Measurements from ENCODE around the gene PON1.
A peak's percentile ranks its signal among the peaks of the same experiment; 100 is the strongest.

PON1 gene

GRCh38 chr7:95324431-95324830 lies at the start of gene PON1:
TSS of gene PON1 (minus strand) at chr7:95324532. CDS start at chr7:95324475, 57 bp downstream.
- no peak for DNase-seq (ENCODE audit: low read depth, low spot score)
- H3K27ac ChIP-seq: no peak within 1 kb of the TSS

DNA sequence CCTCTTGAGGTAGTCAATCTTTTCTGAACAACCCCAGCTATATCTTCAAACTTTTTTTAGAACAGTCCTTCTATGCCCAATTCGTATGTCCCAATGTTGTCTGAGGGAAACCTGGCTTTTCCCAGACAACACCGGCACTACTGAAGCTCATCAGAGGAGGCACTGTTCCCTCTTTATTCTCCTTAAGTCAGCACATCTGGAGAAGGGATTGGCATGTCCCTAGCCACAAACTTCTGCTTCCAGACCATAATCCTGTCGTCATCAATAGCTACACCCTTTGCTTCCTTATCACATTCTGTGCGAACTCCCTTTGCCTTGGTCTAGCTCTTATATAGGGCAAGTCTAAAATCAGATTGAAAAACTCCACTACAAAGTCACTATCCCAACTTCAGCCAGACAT lies 49.0 kb upstream of the PON1 start:
- H3K27ac ChIP-seq: no peak overlapping the region
- no peak for DNase-seq (ENCODE audit: low read depth, low spot score)

- H3K27ac ChIP-seq: no peak overlapping the region
- DNase-seq (ENCODE audit: low read depth, low spot score): no peak
Measured at GRCh38 chr7:95368235-95368634, 43.9 kb upstream of the PON1 start.

DNA sequence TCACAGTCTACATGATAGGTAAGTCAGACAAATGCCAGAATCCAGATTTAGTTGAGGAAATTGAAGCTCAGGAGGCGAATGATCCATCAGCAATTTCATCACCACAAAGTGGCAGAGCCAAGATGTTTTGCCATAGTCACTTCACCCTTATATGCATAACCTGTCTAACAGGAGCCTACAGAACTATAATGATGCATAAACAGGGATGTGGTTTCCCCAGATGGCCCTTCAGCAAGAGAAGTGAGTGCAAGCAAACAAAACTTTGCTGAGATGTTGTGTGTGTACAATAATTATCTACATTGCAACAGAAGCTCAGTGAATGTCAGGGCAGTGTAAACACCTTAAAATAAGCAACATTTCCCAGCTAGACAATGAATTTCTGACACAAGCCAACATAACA lies 43.3 kb upstream of the PON1 start:
- DNase-seq (ENCODE audit: low read depth, low spot score): peak; percentile 53
- no peak overlapping the region for H3K27ac ChIP-seq

DNA sequence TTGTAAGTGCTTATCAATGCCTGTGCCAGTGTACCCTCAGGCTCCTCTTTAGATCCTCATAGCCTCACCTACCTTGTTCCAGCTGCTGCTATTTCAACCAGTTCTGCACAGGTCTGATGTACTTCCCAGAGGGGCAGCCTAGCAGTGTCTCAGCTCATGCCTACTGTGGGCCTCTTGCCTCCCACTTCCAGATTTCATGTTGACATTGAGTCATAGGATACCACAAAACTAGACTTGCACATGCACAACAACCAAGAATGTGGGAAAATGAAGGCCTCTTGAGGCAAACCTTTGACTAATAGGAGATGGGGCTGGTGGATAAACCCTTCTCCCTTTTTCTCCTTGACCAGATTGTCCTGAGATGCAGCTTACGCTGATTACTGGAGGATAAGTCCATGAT lies 40.8 kb upstream of the PON1 start:
- H3K27ac ChIP-seq: no peak overlapping the region
- DNase-seq (ENCODE audit: low read depth, low spot score): peak; percentile 14

DNA sequence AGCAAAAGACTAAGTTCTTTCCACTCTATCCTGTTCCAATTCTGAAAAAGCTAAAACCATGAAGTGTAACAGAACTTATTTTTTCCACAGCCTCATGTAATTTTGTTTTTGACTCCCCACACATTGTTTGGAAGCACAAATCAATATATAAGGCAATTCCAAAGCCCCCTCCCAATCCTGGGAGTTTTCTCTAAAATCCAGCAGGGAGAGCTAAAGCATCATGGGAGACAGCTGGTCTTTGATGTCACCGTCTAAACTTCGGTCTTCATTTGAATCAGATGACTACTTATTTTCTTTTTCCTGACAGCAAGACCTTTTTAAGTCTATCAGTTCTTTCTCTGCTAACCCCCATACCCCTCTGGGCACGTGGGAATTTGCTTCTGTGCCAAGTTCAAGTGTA lies 33.3 kb upstream of the PON1 start:
- DNase-seq (ENCODE audit: low read depth, low spot score): no peak
- H3K27ac ChIP-seq: no peak overlapping the region

DNA sequence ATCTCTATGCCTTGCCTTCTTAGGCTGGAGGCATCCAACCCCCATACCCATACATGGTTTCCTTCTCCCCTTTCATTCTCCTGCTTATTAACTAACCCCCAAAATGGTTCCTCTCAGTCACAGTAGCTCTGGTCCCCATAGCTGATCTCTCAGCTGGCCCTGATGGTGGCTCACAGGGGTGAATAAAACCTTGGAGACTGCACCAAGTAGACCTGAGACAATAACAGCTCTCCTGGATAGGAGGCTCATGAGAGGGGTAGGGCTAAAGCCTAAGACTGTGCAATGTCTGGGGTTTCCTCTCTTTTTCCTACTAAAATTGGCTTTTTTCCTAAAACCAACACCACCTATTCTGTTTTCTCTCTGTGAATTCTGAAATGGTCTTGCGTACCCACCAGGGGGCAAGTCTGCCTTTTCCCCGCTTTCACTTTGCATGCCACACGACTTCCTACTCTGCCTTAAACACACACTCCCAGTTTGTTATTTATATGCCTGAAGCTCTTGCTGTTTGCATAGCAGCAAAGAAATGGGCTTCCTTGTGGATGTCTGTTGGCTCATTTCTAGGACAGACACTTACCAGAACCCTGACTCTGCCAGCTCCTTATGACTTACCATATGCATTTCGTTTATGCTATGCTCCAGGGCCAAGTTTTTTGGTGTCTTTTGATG lies 18.4 kb upstream of the PON1 start:
- no peak overlapping the region for H3K27ac ChIP-seq
- DNase-seq (ENCODE audit: low read depth, low spot score): no peak

DNA sequence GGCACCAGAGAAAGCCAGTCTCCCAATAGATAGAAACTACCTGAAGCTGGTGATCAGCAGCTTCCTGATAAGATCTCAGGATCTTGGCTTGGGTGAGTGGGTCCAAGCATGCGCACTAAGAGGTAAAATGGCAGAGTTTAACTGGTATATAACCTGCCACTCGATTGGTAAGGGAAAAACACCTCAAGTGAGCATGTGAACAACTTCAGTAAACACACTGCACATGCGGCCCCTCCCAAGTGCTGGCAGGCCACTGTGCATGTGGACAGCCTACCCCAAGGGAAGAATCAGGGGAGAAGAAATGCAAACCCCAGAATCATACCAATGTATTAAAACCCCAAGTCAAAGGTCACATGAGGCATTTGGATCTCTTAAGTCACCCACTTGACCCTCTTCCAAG lies 17.7 kb upstream of the PON1 start:
- no peak for DNase-seq (ENCODE audit: low read depth, low spot score)
- H3K27ac ChIP-seq: no peak overlapping the region

GRCh38 chr7:95340491-95340890 lies 16.2 kb upstream of the PON1 start:
- no peak overlapping the region for H3K27ac ChIP-seq
- DNase-seq (ENCODE audit: low read depth, low spot score): no peak

GRCh38 chr7:95338832-95339231 lies 14.5 kb upstream of the PON1 start:
- DNase-seq (ENCODE audit: low read depth, low spot score): no peak
- H3K27ac ChIP-seq: no peak overlapping the region

DNA sequence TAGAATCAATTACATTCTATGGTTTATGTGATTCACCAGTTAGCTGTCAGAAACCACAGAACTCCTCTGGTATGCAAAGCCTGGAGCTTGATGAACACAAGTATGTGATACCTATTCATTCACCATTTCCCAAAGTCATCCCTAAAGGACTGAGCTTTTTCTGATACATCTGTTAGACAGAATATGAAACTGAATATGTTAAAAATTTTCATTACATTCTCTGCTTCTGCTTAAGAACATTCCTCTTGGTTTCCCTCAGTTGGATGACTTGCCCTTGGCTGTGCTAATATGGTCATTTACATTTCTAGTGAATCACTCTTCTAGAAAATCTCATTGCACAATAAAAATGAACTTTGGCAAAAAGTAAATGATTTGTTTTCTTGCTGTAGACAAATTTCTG lies 10.8 kb upstream of the PON1 start:
- peak; percentile 12 for DNase-seq (ENCODE audit: low read depth, low spot score)
- H3K27ac ChIP-seq: no peak overlapping the region

GRCh38 chr7:95334447-95334846 lies 10.1 kb upstream of the PON1 start:
- H3K27ac ChIP-seq: no peak overlapping the region
- no peak for DNase-seq (ENCODE audit: low read depth, low spot score)

GRCh38 chr7:95330961-95331337 lies 6.6 kb upstream of the PON1 start:
- no peak overlapping the region for H3K27ac ChIP-seq
- no peak for DNase-seq (ENCODE audit: low read depth, low spot score)

- no peak for DNase-seq (ENCODE audit: low read depth, low spot score)
Measured at GRCh38 chr7:95330204-95330960, 6.0 kb upstream of the PON1 start.

DNA sequence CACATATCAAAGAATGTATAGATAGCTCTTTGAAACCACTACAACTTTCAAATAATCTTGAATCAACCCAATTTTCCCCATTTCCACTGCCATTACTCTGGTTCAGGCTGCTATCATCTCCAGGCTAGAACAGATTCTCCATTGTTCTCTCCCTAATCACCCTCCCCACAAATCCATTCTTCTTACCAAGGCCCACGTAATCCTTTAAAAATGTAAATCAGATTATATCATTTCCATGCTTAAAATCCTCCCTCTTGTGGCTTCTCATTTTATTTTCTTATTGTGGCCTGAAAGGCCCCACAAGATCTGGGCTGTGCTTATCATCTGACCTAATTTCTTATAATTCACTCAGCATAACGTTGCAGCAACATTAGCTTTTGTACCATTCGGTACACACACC lies 3.0 kb upstream of the PON1 start:
- no peak for DNase-seq (ENCODE audit: low read depth, low spot score)
- H3K27ac ChIP-seq: no peak overlapping the region

More at GRCh38 chr7:95330204-95330960, 6.0 kb upstream of the PON1 start:
- H3K27ac ChIP-seq: no peak overlapping the region

DNA sequence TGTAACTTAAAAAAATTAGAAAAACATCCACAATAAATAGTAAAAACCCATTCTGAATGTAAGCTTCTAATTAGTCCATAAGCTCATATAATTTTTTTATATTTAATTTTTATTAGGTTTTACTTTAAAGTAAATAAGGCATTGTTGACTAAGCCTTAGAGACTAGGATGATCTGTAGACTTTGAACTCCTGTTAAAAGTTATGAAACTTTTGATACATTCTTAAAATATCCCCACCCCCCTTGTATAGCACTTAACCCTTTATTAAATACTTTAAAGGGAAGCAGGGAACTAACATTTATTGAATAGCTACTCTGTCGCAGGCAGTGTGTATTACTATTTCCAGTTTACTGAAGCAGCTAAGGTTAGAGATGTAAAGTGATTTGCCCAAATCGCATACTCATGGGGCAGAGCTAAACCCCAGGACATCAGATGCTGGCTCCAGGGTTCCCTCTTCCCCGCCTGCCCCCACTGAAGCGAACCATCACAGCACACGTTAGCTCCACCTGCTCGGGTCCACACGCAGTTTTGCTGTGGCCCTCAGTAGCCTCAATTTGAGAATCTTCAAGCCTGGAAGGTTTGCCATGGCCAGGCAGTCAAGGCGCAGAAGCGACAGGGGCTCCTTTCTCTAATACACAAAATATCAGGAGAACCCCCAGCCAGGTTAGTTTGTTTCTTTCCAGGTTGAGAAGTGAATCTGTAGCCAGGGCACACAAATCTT lies 762 bp downstream of the PON1 start:
- no peak for DNase-seq (ENCODE audit: low read depth, low spot score)
- H3K27ac ChIP-seq: no peak overlapping the region

- DNase-seq (ENCODE audit: low read depth, low spot score): no peak
Measured at GRCh38 chr7:95322854-95323253, 1.5 kb downstream of the PON1 start.

DNA sequence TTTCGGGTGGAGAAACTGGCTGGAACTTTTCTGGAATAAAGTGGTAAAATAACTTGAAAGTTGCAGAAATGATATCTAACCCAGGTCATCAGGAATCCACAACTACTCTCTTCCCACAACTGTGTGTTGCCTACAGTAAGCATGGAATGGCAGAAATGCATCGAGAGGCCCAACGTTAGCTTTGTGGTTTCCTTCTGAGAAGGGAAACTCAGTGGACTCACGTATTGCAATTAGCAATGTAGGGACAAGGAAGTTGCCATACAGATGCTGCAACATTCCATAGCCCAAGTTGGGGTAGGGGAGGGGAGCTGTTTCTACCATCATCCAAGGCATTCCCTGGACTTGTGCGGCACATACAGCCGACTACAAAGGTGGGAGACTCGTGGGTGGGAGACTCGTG lies 1.9 kb downstream of the PON1 start:
- DNase-seq (ENCODE audit: low read depth, low spot score): no peak
- H3K27ac ChIP-seq: no peak overlapping the region

More at GRCh38 chr7:95322854-95323253, 1.5 kb downstream of the PON1 start:
- no peak overlapping the region for H3K27ac ChIP-seq

- no peak for DNase-seq (ENCODE audit: low read depth, low spot score)
- no peak overlapping the region for H3K27ac ChIP-seq
Measured at GRCh38 chr7:95321720-95322119, 2.6 kb downstream of the PON1 start.

DNA sequence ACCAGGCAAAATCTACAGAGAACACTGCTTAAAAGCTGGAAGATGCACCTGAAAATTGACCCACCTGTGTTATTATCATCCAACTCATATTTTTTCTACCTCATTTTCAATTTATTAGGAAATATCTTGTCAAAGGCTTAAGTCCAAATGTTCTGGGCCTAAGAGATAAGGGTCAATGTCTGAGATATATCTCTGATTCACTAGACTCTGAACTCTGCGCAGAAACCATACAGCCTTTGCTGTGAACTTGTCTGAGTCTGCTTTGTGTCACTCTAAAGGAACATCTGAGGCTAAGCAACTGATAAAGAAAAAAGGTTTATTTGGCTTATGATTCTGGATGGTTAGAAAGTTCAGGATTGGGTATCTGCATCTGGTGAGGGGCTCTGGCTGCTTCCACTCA lies 3.7 kb downstream of the PON1 start:
- DNase-seq (ENCODE audit: low read depth, low spot score): no peak
- H3K27ac ChIP-seq: no peak overlapping the region

- DNase-seq (ENCODE audit: low read depth, low spot score): no peak
Measured at GRCh38 chr7:95319570-95319969, 4.8 kb downstream of the PON1 start.

More at GRCh38 chr7:95319570-95319969, 4.8 kb downstream of the PON1 start:
- no peak overlapping the region for H3K27ac ChIP-seq
